ENCODE data around the gene IRX4.

The IRX4 gene

DNA sequence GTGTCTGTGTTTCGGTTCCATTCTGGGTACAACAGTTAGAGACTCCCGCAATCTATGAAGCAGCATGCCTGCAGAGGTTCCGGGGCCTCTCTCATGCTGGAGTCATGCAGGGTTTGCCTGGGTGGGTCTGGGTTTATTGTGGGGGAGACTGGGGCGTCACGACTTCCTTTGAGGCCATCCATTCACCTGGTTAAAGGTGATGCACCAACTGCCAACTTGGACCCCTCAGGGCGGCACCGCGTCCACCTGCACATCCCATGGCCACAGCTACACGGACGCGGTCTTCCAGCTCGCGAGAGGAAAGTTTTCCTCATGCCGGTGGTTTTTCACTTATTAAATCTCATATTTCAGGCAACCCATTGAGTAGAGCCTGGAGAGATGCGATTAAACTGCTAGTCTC lies 30.9 kb upstream of the IRX4 start:
- DNase-seq = no peak

DNA sequence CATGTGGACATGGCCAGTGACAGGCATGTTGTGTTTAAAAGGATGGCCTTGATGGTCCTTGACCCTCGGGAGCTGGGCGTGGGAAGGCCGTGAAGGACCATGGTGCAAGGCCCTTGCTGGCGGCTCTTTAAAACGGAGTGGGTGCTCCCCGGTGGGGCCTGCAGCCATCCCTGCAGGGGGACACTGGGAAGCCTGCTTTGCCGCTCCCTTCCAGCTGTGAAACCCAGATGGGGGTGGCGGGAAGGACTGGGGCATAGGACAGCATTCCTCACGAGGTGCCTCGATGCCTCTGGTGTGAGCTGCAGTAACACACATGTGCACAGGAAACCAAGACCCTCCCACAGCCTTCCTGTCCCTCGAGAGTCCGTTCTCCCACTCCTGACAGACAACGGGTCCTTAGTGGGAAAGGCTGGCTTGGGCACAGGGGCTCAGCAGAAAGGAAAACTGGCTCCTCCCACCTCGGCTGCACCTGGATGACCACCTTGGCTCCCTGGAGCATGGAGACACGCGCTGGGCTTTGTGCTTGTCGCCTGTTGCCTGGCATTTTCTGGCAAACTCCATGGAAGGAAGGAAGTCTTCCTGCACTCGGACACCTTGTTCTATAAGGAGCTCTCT lies 30.3 kb upstream of the IRX4 start:
- no peak for DNase-seq

DNA sequence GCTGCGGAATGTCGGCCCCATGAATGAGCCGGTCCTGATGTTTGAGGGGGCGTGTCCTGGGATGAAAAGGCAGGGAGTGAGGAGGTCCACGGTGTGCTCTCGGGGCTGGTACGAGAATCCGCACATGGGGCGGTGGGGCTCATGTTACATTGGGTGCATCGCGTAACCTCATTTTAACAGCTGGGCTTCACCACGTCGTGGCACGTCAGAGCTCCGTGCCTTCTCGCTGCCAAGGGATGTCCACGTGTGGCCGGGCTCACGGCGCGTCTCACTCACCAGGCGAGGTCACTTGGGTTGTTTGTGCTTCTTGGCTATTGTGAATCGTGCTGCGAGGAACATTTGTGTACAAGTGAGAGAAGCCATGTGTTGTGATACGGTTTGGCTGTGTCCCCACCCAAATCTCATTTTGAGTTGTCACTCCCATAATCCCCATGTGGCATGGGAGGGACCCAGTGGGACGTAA lies 29.1 kb upstream of the IRX4 start:
- DNase-seq = no peak

DNA sequence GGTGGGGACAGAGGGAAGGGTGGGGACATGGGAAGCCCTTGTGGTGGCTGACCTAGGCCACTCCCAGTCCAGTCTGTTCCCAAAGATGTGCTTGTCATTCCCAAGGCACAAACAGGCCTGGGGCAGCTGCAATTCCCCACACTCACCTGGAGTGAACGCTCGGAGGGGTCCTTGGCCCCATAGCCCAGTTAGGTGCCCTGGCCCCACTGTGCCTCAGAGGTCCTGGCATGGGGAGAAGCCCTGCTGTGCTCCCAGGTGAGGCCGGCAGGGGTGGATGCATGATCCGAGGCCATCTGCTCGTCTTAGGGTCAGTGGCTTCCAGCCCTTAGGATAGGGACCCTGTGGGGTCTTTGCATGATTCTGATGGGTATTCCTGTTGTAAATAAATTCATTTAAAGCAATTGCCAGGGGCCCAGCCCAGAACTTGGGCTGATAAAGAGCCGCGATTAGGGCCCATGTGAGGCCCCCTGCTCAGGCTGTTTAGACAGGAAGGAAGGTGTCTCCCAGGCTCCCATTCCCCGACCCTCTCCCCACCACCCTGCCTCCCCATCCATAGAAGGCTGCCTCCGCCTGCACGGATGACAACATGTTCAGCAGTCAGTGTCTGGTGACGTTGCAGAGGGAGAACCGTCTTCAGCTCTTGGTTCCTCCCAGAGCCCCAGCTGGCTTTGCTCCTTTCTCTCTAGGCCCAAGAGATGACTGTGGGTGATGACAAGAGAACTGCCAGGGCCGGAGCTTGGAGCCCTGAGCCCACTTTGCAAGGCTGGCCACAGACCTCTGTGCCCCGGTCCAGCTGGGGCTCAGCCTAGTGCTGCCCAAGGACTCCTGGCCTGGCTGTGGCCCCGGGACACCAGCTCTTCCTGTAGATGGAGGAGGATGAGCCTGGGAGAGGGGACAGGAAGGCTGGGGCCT lies 28.4 kb upstream of the IRX4 start:
- no peak for DNase-seq

DNA sequence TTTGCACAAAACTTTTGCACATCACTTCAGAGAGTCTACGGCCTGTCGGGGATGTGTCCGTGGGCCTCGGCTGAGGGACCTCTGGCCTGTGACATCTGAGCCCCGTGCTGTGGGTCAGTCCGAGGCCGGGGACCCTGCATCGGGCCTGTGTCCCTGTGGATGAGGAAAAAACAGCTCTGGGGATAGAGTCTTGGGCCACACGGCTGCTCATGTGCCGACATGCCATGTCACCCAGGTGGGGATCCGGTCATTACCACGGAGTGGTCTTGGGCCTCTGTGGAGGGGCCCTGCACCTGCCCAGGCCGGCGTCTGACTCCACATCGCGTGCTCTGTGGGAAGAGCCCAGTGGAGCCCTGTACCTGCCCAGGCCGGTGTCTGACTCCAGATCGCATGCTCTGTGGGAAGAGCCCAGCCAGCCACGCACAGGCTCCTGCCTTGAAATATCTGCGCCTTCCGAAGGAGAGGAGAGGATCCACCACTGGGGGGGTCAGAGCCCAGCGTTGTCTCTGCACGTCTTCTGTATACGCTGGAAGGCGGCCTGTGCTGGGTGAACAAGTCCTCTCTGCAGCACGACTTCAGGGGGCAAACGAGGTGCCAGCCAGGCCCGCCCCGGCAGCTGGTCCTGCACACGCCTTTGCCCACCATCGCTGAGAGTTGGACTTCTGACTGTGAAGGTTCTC lies 27.5 kb upstream of the IRX4 start:
- DNase-seq = no peak

DNA sequence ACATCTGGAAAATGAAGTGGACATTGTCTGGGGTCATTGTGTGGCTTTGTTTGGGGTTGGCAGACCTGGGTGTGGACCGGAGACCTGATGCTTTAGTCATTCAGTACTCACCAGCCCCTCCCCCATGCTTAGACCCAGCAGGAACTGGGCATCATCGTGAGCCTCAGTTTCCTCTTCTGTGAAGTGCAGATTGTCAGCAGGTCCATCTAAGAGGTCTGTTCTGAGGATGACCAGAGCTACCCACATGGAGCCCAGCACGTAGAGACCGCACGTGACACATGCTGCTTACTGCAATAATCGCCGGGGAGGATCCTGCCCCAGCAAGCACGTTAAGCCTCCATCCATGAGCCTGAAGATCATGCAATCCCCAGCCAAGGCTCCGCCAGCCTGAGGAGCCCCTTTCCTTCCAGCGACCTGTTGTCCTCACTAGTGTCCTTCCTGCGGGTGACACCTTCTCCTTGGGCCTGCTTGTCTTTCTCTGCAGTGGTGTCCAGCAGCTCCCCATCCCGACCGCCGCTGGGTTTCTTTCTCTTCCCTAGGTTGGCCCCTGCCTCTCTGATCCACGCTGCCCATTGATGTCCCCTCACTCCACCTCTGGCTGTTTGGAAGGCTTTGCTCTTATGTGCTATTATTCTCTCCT lies 26.7 kb upstream of the IRX4 start:
- no peak for DNase-seq

DNA sequence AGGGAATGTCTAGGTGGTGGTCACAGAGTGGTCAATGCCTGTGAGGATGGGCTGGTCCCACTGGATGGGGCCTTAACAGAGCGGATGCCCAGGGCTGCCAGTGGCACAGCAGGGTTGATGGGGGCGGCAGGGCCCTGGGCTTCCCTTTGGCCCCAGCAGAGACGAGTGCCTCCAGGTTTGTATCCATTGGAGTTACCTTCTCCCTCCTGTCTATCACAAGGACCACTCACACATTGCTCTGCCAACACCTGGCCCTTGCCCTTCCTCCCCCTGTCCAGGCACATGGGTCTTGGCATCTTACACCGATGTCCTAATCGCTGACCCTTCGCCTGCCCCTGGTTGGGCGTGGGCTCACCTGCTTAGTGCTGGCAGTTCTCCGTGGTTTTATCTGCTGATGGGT lies 26.2 kb upstream of the IRX4 start:
- no peak for DNase-seq

DNA sequence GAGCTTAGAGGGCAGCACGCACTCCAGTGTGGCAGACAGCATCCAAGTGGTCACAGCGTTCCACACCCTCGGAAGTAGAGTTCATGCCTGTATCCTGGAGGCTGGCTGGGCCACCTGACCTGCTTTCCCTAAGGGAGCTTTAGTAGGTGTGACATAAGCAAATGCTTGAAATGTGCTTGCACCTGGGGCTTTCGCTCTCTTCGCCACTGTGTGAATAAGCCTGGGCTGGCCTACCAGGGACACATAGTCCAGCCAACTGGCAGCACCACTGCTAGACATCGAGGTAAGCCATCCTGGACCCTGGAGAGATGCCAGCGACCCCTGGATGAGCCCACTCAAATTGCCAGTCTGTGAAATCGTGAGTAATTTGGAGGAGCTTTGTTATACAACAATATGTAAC lies 24.9 kb upstream of the IRX4 start:
- DNase-seq = no peak

DNA sequence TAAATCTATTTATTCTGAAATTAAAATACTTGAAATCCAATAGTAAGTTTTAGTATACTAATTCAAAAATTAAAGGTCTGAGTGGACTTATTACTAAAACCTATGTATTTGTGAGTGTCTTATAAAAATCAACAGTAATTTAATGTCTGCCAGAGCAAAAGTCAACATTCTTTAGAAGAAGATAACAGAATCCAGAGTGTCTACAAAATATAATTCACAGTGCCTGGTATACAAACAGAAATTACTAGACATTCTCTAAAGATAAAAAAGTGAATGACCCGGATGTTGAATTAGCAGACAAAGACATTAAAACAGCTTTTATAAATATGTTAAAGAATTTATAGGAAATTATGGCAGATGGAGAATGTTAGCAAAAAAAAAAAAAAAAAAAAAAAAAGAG lies 22.4 kb upstream of the IRX4 start:
- DNase-seq = no peak

DNA sequence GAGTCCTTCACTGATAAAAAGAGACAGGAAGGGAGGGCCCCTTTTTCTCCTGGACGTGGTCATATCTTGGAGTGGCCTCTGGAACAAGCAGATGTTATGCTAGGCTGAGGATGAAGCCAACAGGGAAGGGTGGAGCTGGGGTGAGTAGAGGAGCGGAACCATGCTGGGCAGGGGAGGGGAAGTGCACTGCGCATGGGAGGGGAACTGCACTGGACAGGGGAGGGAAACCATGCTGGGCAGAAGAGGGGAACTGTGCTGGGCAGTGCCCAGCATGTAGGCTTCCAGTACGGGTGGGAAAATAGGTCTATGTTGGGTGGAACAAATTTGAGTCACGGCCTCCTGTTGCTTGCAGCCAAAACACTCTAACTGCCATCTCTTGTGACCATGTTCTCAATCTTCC lies 19.3 kb upstream of the IRX4 start:
- no peak for DNase-seq

DNA sequence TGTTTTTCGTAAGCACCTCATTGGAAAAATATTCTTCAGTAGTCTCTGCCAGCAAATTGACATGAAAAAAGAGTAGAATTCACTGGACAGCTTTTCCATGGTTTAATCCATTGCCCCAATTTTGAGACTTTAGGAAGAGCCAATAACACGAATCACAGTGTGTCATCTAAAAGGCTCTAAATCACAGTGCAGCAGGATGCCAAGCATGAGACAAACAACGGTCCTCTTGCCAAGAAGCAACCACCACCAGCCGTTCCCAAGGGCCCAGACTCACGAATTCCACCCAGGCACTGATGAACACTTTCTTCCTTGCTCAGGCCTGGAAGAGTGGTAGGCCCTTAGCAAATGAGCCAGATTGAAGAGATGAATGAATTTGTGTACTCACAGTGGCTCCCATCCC lies 18.3 kb upstream of the IRX4 start:
- no peak for DNase-seq

DNA sequence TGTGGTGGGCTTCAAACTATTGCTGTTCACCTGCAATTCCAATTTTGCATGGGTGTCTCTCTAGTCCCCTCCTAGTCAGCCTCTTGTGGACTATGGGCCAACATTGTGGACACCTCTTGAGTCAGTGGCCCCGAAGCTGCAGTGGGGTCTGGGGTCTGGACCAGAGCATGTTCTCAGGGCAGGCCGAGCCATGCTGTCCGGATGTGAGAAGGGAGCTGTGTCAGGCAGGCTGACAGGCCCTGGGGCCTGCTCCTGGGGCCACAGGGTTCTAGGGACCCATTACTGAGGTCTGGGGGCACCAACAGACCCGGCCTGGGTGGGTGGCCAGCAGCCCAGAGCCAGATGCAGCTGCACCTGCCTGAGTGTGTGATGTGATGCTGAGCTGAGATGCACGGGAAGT lies 16.5 kb upstream of the IRX4 start:
- no peak for DNase-seq

DNA sequence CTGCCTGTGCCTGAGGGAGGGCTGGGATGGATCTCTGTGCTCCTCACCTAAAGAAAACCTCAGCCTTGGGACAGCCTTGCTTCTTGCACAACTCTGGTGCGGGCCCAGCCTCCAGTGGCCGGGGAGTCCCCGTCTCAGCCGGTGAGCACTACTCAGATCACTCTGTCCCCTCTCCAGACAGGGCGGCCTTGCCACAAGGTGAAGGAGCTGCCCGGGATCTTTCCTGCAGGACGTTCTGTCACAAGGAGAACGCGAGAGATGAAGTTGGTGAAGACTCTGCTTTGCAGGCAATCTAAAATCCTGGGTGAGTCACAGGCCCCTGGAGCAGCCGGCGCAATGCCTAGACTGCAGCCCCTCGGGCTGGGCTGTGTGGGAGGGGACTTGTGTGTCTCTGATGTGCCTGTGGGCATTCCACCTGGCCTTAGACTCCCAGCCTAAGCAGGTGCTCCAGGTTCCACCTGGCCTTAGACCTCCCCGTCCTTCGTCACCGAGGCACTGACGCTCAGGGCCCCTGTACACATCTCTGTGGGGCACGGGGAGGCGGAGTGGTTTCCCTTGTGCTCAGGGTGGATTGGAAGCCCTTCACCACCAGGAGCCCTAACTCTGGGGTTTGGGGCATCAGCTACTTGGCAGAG lies 15.2 kb upstream of the IRX4 start:
- no peak for DNase-seq

DNA sequence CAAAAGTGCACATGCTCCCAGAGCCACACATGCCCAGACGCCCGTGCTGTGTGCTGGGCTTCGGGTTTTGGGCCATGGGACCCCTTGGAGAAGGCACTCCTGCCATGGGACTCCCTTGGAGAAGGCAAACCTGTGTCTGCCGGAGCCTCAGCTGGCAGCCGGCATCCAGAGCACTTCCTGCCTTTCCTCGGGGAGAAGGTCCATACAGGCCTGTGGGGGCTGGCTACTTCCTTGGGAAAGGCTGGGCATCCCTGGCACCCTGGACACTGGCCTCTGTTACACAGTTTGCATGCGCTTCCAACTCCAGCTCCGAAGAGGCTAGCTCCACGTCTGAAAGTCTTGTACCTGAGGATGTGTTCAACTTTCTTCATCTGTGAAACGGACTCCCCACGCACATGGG lies 14.7 kb upstream of the IRX4 start:
- DNase-seq = no peak

DNA sequence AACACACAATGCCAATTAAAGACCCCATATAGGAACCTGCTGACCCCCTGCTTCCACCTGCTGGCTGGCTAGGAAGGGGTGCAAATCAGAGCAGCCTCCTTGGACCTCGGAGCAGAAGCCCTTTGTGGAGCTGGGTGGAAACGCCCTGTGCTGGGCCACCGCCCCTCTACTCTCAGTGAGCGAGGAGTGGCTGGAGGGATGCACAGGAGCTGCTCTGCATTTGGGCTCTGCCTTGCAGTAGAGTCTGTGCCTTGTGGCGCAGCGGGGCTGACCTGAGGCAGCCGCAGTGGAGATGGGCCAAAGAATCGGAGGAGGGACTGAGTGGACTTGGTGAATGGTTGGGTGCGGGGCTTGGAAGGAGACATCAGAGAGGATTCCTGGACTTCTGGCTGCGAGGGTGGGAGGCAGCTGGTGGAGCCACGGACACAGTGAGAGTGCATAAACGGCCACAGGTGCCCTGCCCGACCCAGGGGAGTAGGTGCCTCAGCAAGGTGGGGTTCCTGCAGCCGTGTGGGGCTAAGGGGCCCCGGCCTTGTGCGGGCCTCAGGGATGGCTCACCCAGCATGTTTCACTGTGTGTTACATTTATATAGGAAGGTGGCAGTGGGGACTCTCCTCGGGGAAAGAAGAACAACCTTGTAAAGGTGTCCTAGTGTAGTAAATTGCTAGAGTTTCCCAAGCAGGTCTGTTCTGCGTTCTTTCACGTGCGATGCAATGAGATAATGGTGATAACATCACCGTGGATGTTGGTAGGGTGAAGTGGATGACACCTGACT lies 14.1 kb upstream of the IRX4 start:
- no peak for DNase-seq

DNA sequence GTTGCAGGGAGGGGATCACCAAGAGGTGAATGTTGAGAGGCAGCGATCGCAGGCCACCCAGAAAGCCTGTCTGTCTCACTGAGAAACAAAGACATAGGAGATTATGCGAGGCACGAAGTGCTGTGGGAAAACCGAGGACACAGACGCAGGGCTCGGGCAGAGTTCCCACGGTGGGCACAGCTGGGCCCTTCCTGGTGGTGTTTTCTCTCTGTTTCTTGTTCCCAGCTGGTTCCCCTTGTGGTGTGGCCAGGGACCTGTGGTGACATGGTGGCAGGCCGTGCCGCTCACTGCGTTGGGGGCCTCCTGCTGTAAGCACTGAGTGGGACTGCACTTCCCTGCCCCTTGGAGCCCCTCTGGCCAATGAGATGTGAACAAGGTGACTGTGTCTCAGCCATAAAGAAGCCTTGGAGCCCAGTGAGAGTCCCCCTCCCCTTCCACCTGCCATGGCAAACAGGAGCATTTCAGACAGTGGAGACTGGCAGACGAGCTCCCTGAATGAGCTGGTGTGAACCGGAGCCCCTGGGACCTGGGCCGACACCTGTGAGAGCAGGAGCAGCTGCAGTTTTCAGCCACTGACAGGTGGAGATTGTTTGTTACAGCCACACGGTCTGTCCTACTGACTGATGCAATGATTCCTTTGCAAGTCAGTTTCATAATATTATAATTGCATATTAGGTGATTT lies 13.2 kb upstream of the IRX4 start:
- DNase-seq = no peak

DNA sequence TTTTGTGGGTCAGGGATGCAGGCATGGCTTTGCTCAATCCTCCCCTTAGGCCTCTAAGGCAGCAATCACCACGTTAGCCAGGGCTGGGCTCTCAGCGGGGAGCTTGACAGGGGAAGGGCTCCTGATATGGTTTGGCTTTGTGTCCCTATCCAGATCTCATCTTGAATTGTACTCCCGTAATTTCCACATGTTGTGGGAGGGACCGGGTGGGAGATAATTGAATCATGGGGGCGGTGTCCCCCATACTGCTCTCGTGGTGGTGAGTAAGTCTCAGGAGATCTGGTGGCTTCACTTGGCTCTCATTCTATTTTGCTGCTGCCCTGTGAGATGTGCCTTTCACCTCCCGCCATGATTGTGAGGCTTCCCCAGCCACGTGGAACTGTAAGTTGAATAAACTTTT lies 11.5 kb upstream of the IRX4 start:
- no peak for DNase-seq

DNA sequence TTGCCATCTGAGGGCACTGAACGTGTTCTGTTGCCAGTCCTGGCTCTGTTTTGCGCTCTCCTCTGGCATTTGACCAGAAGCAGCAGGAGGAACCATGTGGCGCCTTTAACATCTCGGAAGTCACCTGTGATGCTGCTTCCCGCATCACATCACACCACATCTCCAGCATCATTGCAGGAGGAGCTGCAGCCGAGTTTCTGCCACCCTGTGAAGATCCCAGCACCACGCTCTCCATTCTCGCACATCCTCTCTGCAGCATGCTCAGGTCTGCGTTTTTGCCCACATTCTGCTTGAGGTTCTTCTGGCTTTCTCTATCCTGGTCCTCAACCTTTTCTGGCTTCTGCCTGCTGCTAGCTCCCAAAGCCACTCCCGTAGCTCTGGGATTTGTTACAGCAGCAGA lies 11.0 kb upstream of the IRX4 start:
- no peak for DNase-seq

DNA sequence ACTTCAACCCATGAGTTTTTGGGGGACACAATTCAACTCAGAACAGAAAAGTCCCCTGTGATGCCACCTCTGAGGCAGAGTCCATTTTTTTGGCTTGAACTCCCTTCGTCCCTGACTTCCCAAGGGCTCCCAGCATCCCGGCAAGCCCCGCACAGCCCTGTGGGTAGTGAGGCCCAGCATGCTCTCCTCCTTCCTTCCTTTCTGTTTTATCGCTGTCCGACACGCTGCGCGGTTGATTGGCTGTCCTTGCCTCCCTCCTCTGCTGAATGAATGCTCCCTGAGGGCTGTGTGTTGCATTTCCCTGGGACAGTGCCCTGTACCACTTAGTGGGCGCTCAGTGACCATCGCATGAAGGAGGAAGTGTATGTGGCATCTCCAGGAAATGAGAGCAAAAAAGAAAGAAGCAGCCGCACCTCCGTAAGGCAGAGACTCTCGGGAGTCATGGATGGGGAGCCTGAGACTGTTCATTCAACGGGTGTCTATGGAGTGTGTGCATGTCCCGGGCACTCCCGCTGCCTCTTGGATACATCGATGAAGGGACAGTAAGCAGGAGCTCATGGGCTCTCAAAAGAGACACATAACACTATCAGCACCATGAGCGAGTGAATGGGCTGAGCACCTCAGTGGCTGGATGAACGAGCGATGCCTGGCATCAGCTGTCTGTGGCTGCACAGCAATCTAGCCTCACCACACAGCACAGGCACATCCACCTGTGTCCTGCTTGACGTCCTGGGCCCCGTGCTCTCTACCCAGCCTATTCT lies 10.1 kb upstream of the IRX4 start:
- no peak for DNase-seq

DNA sequence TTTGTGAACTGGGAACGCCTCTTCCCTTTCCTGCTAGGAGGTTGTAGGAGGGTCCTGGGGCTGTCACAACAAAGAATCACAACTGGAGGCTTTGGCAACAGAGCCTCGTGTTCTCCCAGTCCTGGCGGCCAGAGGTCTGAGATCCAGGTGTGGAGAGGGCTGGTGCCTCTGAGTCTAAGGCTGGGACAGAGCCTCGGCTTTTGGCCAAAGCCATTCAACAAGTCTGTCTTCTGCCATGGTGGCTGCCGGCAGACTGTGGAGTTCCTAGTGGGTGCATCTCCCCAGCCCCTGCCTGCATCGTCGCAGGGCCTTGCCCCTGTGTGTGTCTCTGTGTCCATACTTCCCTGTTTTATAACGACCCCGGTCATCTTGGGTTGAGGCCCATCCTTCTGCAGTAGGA lies 9.5 kb upstream of the IRX4 start:
- no peak for DNase-seq

DNA sequence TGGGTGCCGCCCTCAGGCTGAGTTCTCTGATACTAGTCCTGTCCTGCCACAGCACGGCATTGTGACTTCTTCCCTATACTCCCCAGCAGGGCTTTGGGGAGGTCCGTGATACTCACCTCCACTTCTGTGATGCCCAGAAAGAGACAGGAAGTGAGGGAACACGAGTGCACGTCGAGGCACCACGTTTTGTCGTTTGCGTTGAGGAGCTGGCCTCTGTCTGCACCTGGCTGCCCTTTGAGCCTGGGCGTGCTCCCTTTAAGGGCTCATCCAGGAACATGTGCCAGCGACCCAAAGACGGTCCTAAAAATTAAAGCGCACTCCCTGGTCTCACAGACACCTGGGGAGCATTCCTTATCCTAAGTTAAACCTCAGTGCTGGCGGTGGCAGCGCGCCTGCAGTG lies 8.7 kb upstream of the IRX4 start:
- no peak for DNase-seq
